SK-N-SH (cell line): Measurements from ENCODE around the gene CEP112. TPM values are rescaled to one million over a fixed set of nuclear protein-coding genes. Genes with fewer than 3 reads are reported as not detected.

Experiments used
- CTCF ChIA-PET: fragments of 300-600, 350-600 bp; formaldehyde crosslinking; extraction: SDS; loops from one replicate; lab custom pipeline; 2021; lab: Yijun Ruan, JAX
- POLR2A ChIA-PET: fragments of 350-600 bp; sonication (Branson Sonifier 250); formaldehyde crosslinking; extraction: SDS; loops from one replicate; lab custom pipeline; 2020; ENCODE audit warnings: antibody characterized with exemption, inconsistent platforms; lab: Yijun Ruan, JAX
- DNase-seq: peaks from one replicate; pipeline ENCODE4 v3.0.0; 2012
- H2AFZ ChIP-seq: fragments of 200-600 bp; sonication (generic); 2 replicates; pipeline ENCODE4 v1.8.1; 2016; ENCODE audit warnings: antibody characterized with exemption, mild to moderate bottlenecking, low read depth
- H3F3A ChIP-seq: fragments of 200-600 bp; sonication (generic); replicated peaks from 2 replicates; pipeline ENCODE3; 2016; ENCODE audit warnings: antibody characterized with exemption, mild to moderate bottlenecking; ENCODE audit not compliant: insufficient read depth
- H3K27ac ChIP-seq, 2 experiments: fragments of 200-500 bp in 1 of 2; fragments of 200-600 bp in 1 of 2; sonication (Bioruptor generic) in 1 of 2; sonication (generic), shearing (Covaris generic) in 1 of 2; 2 replicates each; pipeline versions ENCODE4 v1.5.1 to v1.6.1; 2014 to 2016; ENCODE audit warnings: low read depth in 2 of 2, inconsistent platforms in 1 of 2, low read length in 1 of 2, mild to moderate bottlenecking in 1 of 2, mixed read lengths in 1 of 2
- H3K27me3 ChIP-seq: fragments of 200-600 bp; sonication (generic), shearing (Covaris generic); 2 replicates; pipeline ENCODE4 v1.6.1; 2016; ENCODE audit warnings: mixed run types; ENCODE audit not compliant: insufficient read depth
- H3K36me3 ChIP-seq, 2 experiments: fragments of 200-500 bp in 1 of 2; fragments of 200-600 bp in 1 of 2; sonication (Bioruptor generic) in 1 of 2; sonication (generic) in 1 of 2; replicated peaks in 1 of 2; 2 replicates each; pipeline versions ENCODE3 to v1.5.1; 2014 to 2016; ENCODE audit warnings: low read length in 1 of 2, mild to moderate bottlenecking in 1 of 2; ENCODE audit not compliant: insufficient read depth in 2 of 2, control insufficient read depth in 1 of 2
- H3K4me1 ChIP-seq, 2 experiments: fragments of 200-500 bp in 1 of 2; fragments of 200-600 bp in 1 of 2; sonication (Bioruptor generic) in 1 of 2; sonication (generic), shearing (Covaris generic) in 1 of 2; 2 replicates each; pipeline versions ENCODE4 v1.5.1 to v1.6.1; 2014 to 2016; ENCODE audit warnings: low read depth in 1 of 2, low read length in 1 of 2, mixed run types in 1 of 2; ENCODE audit not compliant: insufficient read depth in 2 of 2, control insufficient read depth in 1 of 2
- H3K4me2 ChIP-seq: fragments of 200-600 bp; sonication (generic), shearing (Covaris generic); 2 replicates; pipeline ENCODE4 v1.6.1; 2017; ENCODE audit warnings: mixed run types
- H3K4me3 ChIP-seq, 2 experiments: fragments of 200-500 bp in 1 of 2; fragments of 200-600 bp in 1 of 2; sonication (Bioruptor generic) in 1 of 2; sonication (generic), shearing (Covaris generic) in 1 of 2; 2 replicates each; pipeline versions ENCODE4 v1.5.1 to v1.8.1; 2014 to 2016; ENCODE audit warnings: low read depth in 2 of 2, inconsistent platforms in 1 of 2, low read length in 1 of 2, mild to moderate bottlenecking in 1 of 2, mixed read lengths in 1 of 2, moderate library complexity in 1 of 2
- H3K79me2 ChIP-seq: fragments of 200-600 bp; sonication (generic); 2 replicates; pipeline ENCODE4 v1.8.1; 2017; ENCODE audit warnings: mild to moderate bottlenecking; ENCODE audit not compliant: insufficient read depth
- H3K9ac ChIP-seq: fragments of 200-600 bp; sonication (generic); 2 replicates; pipeline ENCODE4 v1.6.1; 2017; ENCODE audit warnings: mixed run types
- H3K9me2 ChIP-seq: fragments of 200-600 bp; sonication (generic); 2 replicates; pipeline ENCODE4 v1.6.1; 2017; ENCODE audit warnings: mixed run types
- H3K9me3 ChIP-seq: fragments of 200-600 bp; sonication (generic); 2 replicates; pipeline ENCODE4 v1.6.1; 2017; ENCODE audit warnings: mixed run types, mild to moderate bottlenecking, moderate library complexity
- H4K20me1 ChIP-seq: fragments of 200-600 bp; sonication (generic); 2 replicates; pipeline ENCODE4 v1.6.1; 2017; ENCODE audit warnings: mild to moderate bottlenecking, mixed run types; ENCODE audit not compliant: insufficient read depth
- EP300 ChIP-seq, 2 experiments: IDR thresholded peaks; 2 replicates each; pipeline versions ENCODE4 v1.4.0 to v1.6.1; 2012; ENCODE audit warnings: borderline replicate concordance in 1 of 2, low read depth in 1 of 2, low read length in 1 of 2
- FOSL2 ChIP-seq: IDR thresholded peaks from 2 replicates; pipeline ENCODE4 v1.4.0; 2012; ENCODE audit warnings: low read depth, mild to moderate bottlenecking, moderate library complexity, borderline replicate concordance
- FOXJ3 ChIP-seq: sonication (generic); formaldehyde crosslinking; IDR thresholded peaks from 2 replicates; pipeline ENCODE4 v1.5.1; 2020; ENCODE audit warnings: mild to moderate bottlenecking, missing genetic modification reagents
- IRF3 ChIP-seq: fragments of 150-350 bp; IDR thresholded peaks from 2 replicates; pipeline ENCODE4 v1.6.1; 2016; ENCODE audit warnings: mild to moderate bottlenecking, low read depth, low read length
- MAX ChIP-seq: IDR thresholded peaks from 2 replicates; pipeline ENCODE4 v1.4.0; 2012; ENCODE audit warnings: low read depth
- MXI1 ChIP-seq: IDR thresholded peaks from 2 replicates; pipeline ENCODE4 v1.6.1; 2012; ENCODE audit warnings: mild to moderate bottlenecking, low read depth, low read length, improper control_type of control experiment
- NFIC ChIP-seq: IDR thresholded peaks from 2 replicates; pipeline ENCODE4 v1.4.0; 2012; ENCODE audit warnings: borderline replicate concordance
- NRF1 ChIP-seq: IDR thresholded peaks from 2 replicates; pipeline ENCODE4 v1.6.1; 2012; ENCODE audit warnings: low read depth, mild to moderate bottlenecking, low read length
- POLR2AphosphoS5 ChIP-seq: IDR thresholded peaks from 2 replicates; pipeline ENCODE4 v1.6.1; 2012; ENCODE audit warnings: low read depth, low read length
- RAD21 ChIP-seq: IDR thresholded peaks from 2 replicates; pipeline ENCODE4 v1.6.1; 2012; ENCODE audit warnings: mild to moderate bottlenecking, low read length
- RCOR1 ChIP-seq: fragments of 150-350 bp; IDR thresholded peaks from 2 replicates; pipeline ENCODE4 v1.6.1; 2017; ENCODE audit warnings: antibody characterized with exemption, low read length
- TAF1 ChIP-seq: IDR thresholded peaks from 2 replicates; pipeline ENCODE4 v1.6.1; 2012; ENCODE audit warnings: low read depth, mild to moderate bottlenecking, low read length, moderate library complexity, borderline replicate concordance
- TCF12 ChIP-seq: IDR thresholded peaks from 2 replicates; pipeline ENCODE4 v1.4.0; 2012
- WGBS: methylation state at CpG from one replicate; pipeline ENCODE4 v1.1.6; 2017; ENCODE audit warnings: low lambda C conversion rate; 5-methylcytosine and 5-hydroxymethylcytosine counted together
- polyA plus RNA-seq, 3 experiments: library from polyadenylated mRNA; depleted of rRNA; stranded (reverse); fragments of >200 nt; gene quantifications; 2 replicates each; pipeline ENCODE4 v1.2.3, GENCODE V29; 2012

CEP112 gene
- polyA plus RNA-seq, 1 of the 3 experiments (the other 2 are of a cell fraction) = 7.9 TPM

DNA sequence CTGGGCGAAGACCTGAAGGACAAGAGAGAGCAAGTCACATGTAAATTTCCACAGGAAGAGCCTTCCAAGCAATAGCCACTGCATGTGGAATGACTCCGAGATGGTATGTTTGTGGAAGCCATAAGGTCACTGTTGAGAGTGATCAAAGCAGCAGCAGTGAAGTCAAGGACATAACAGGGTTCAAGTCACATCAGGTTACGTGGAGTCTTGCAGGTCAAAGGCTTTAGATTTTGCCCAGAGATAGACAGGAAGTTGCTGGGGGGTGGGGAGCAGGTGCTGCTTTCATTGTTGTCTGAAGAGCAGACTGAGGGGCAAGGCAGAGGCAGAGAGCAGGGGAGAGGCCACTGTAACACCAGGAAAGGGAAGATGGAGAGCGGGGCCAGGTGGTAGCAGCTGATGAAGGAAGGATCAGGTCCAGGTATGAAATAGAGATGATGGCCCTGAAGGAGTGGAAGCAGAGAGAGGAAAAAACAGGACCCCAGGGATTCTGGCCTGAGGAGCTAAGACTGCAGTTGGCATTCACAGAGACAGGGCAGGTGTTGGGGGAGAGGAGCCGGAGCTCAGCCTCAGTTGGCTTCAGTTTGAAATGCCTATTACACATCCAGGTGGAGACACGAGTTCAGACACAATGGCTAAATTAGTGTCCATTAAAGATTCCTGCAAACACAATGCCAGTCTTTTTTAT is 501.2 kb downstream of the CEP112 start:
- ChIA-PET CTCF (interaction anchor here (0.6 to 1.0 kb wide), 2 partner anchors 23 to 132 kb away, joined by 3 to 4 read pairs; no protein-coding TSS in a partner anchor), POLR2A (no interaction called here)

DNA sequence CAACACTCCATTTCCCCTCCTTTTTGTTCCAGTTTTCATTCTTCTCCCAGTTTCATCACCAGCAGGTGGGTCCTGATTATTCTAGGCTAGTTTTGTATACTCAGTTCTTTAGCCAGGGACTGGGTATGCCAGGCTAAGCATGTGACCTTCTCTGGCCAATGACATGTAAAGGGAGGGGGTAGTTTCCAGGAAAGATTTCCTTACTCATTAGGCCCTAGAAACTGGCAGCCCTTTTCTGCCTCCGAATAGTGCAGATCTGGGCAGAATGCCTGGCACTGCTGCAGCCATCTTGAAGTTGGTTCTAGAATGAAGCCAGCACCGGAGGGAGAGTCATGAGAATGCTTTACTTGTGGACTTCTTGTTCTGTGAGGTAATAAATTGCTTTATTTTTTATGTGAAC is 503.6 kb downstream of the CEP112 start:
- Histone ChIP-seq H3K36me3 (peaks cover 0 to 2% of the 10 kb centered on the region in 2 experiments), H3K27me3 (no peaks in the 10 kb centered on the region), H3F3A (peaks cover 8% of the 10 kb centered on the region), H2AFZ (no peak overlapping the region), H3K9me2 (no peaks in the 10 kb centered on the region), H3K27ac (no peak overlapping the region), H3K4me2 (no peak overlapping the region), H3K4me3 (no peak overlapping the region)
- CTCF ChIA-PET = interaction anchor here (0.6 kb wide), 1 partner anchor 151 kb away, joined by 3 read pairs; no protein-coding TSS in a partner anchor
- POLR2A ChIA-PET = no interaction called here
- TF ChIP-seq TCF12 = no peak
- no peak for TF ChIP-seq FOSL2
- TF ChIP-seq NFIC = no peak
- TF ChIP-seq IRF3 = no peak
- TF ChIP-seq, all 33 proteins: peak for 0
- H3K9ac ChIP-seq = no peak overlapping the region
- H3K9me3 ChIP-seq = no peaks in the 10 kb centered on the region
- H3K4me1 ChIP-seq = peaks cover 0 to 2% of the 10 kb centered on the region in 2 experiments; a peak in 1 of 4 replicates
- no peaks in the 10 kb centered on the region for H4K20me1 ChIP-seq
- WGBS = 88% methylated on average over 2 of the region's 2 CpGs
- H3K79me2 ChIP-seq = no peaks in the 10 kb centered on the region
- no peak for DNase-seq

More for the DNA sequence above, 501.2 kb downstream of the CEP112 start:
- Histone ChIP-seq H3K4me2 (no peak overlapping the region), H3K9me2 (no peaks in the 10 kb centered on the region), H3K27ac (no peak overlapping the region), H4K20me1 (no peaks in the 10 kb centered on the region), H3K9me3 (no peaks in the 10 kb centered on the region), H3K9ac (no peak overlapping the region), H3K27me3 (no peaks in the 10 kb centered on the region), H3K79me2 (no peaks in the 10 kb centered on the region), H3F3A (no peaks in the 10 kb centered on the region), H2AFZ (no peak overlapping the region), H3K36me3 (peaks cover 0 to 2% of the 10 kb centered on the region in 2 experiments), H3K4me1 (no peaks in the 10 kb centered on the region), H3K4me3 (no peak overlapping the region)
- TF ChIP-seq MXI1 (no peak), POLR2AphosphoS5 (no peak), FOXJ3 (CRISPR knock-in tag) (no peak), NRF1 (no peak), RCOR1 (no peak), IRF3 (no peak), RAD21 (no peak), EP300 (IDR thresholded peaks at IDR 0.05; ENCODE audit: borderline replicate concordance in 1 of 2, low read depth in 1 of 2, low read length in 1 of 2) (no peak), MAX (no peak), TAF1 (no peak)
- 72% methylated on average over 6 of the region's 6 CpGs for WGBS
- DNase-seq = no peak
